GM21717 (cell line): ENCODE measurements around the gene OSBPL9.
"Not testable (repeated sequence)": the region's sequence is repeated elsewhere in the genome, so short reads cannot be mapped to it uniquely, and the experiment has no call there.

Source experiments
- ATAC-seq: cut with Tn5 transposase; IDR thresholded peaks from one replicate; pipeline ENCODE4 v1.9.1; 2021; ENCODE audit warnings: mild to moderate bottlenecking, moderate library complexity; ENCODE audit not compliant: unreplicated experiment

The OSBPL9 gene

DNA sequence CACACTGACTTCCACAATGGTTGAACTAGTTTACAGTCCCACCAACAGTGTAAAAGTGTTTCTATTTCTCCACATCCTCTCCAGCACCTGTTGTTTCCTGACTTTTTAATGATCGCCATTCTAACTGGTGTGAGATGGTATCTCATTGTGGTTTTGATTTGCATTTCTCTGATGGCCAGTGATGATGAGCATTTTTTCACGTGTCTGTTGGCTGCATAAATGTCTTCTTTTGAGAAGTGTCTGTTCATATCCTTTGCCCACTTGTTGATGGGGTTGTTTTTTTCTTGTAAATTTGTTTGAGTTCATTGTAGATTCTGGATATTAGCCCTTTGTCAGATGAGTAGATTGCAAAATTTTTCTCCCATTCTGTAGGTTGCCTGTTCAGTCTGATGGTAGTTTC lies 85.3 kb downstream of the OSBPL9 start:
- not testable (repeated sequence) for ATAC-seq

DNA sequence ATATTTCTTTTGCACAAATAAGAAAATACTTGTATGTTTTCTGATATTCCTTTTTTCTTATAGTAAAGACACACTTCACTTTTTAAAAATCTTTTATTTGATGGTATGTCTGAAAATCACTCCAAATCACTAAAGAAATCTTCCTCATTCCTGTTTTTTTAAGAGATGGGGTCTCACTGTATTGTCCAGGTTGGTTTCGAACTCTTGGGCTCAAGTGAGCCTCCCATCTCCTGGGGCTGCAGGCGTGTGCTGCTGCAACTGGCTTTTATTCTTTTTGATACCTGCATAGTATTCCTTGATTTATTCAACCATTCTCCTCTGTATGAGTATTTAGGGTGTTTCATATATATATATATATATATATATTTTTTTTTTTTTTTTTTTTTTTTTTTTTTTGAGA lies 88.1 kb downstream of the OSBPL9 start:
- ATAC-seq: no peak

DNA sequence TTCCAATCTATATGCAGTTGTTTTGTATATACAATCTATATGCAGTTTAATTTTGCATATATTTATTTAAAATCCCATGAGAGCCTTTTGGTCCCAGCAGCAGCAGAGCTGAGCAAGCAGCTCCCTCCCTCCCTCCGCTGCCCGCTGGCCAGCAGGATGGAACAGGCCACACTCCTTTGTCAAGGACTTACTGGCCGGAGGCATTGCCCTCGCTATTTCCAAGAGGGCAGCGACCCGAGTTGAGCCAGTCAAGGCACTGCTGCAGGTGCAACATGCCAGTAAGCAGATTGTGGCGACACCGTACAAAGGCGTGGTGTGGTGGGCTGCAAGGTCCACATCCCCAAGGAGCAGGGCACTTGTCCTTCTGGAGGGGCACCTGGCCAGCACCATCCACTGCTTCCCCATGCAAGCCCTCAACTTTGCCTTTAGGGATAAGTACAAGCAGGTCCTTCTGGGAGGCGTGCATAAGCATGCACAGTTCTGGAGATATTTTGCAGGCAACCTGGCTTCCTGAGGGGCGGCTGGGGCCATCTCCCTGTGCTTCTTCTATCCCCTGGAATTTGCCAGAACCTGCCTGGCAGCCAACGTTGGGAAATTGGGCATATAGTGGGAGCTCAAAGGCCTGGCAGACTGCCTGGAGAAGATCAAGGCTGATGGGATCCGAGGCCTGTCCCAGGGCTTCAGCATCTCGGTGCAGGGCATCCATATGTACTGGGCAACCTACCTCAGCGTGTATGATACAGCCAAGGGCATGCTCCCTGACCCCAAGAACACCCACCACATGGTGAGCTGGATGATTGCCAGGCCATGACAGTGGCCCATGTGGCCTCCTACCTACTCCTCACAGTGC lies 92.2 kb downstream of the OSBPL9 start:
- ATAC-seq: no peak

DNA sequence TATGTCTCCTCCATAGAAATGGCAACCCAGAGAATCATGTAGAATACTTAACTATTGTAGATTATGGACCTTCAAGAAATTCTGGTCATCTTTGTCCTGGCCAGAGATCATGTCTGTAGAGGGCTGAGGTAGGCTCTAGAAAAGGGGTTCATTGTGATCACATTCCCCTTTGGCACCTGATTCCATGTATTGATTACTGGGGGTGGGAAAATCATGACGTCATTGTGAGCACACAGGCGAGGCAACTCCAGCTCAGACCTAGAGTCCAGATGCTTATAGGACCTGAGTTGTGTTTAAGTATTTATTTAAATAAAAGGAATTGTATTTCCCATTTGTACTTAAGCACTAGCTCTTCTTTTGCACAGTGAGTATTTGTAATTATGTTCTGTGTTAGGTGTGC lies 93.1 kb downstream of the OSBPL9 start:
- ATAC-seq: no peak

DNA sequence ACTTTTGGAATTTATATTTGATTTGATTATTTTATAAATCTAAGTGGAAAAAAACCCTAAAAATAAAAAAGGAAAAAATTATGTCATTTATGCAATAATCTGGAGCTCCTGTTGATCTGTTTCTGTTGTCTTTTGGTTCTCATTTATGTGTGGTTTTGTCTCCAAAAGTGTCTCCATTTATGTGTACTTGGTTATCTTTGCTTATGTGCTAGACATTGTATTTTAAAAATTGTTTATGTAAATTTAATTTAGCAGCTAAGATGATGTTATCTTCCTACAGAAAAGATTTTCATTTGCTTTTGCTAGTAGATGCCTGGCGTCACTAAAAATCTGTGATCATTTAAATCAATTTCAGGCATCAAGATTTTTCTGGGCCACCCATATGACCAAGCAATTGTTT lies 95.7 kb downstream of the OSBPL9 start:
- ATAC-seq: no peak

DNA sequence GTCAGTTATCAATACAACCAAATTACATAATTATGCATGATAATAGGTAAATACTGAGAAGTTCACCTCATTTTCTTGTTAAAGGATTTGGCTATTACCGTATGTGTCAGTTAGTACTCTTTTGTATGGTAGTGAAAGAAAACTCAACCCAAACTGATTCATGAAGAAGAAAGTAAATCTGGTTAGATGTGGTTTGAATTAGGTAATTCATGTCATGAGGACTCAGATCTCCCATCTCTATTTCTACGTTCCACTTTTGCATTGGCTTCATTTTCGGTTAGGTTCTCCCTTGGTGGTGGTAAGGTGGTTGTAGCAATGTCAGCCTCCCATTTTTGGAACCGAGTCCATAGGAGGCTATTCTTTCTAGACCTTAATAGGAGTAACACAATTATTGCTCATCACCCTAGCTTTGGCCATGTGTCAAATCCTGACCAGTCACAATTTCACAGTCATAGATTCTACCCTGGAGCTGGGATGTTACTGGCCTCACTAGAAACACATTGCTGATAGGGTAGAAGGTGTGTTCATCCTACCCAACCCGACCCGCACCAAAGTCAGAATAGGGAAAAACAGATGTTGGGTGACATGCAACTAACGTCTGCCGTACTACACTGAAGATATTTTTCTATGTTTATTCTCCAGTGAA lies 97.6 kb downstream of the OSBPL9 start:
- no peak for ATAC-seq

DNA sequence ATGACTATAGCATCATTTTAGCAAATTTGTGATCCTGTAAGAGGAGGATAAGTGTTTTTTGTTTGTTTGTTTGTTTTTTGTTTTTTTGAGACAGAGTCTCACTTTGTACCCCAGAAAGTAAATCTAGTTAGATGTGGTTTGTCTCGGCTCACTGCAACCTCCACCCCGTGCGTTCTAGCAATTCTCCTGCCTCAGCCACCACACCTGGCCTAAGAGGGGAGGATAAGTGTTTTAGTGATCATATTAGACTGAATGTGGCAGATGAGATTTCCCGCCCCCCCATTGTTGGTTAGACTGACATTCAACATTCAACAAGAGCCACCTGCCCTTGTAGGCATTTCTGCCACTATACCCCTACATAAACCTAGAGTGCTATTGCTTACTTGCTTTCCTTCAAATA lies 98.5 kb downstream of the OSBPL9 start:
- ATAC-seq: no peak

DNA sequence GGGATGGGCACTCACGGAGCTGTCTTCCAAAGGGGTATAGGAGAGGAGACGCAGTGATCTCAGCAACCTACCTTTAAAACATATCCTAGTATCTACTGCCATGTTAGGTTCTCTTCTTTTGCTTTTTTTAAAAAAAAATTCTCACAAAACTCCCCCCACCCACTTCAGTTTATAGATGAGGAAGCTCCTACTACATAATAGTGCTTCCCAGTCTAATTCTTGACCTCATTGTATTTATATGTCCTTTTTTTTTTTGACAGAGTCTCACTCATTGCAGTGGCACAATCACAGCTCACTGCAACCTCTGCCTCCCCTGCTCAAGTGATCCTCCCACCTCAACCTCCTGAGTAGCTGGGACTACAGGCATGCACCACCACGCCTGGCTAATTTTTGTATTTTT lies 99.9 kb downstream of the OSBPL9 start:
- no peak for ATAC-seq

DNA sequence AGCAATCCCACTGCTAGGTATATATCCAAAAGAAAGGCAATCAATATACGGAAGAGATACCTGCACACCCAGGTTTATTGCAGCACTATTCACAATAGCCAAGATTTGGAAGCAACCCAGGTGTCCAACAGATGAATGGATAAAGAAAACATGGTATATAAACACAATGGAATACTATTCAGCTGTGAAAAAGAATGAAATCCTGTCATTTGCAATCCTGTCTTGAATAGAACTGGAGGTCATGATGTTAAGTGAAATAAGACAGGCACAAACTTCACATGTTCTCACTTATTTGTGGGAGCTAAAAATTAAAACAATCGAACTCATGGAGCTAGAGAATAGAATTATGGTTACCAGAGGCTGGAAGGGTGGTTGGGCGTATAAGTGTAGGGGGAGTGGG lies 101.0 kb downstream of the OSBPL9 start:
- ATAC-seq: no peak

DNA sequence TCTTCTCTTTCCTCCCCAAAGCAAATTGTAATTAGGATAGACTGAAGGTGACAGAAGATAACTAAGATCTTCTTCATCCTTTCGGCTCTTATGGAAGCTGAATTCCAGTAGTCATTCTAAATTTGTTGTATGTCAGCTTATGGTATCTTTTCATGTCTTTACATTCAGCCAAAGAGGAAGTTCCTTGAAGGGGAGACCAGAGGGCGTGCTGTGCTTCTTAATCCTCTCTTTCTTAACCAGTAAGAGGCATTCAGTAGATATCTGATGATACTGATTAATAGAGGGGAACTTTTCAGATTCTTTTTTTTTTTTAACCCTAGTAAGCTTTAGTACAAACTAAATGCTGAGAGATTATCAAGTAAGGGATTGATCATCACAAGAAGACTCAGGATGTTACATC lies 102.3 kb downstream of the OSBPL9 start:
- ATAC-seq: no peak

DNA sequence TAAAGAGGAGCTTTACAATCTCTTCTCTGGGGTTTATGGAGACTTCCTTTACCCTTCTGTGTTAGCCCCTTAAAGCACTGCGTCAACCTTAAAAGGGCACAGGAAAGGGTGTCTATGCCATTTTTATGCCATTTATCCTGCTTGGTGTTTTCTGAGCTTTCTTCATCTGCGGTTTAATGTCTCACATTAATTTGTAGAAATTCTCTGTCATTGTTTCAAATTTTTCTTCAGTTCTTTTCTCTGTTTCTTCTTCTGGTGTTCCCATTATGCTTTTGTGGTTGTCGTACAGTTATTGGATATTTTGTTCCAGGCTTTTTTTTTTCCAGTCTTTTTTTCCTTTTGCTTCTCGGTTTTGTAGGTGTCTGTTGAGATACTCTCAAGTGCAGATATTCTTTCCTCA lies 107.9 kb downstream of the OSBPL9 start:
- ATAC-seq: no peak

DNA sequence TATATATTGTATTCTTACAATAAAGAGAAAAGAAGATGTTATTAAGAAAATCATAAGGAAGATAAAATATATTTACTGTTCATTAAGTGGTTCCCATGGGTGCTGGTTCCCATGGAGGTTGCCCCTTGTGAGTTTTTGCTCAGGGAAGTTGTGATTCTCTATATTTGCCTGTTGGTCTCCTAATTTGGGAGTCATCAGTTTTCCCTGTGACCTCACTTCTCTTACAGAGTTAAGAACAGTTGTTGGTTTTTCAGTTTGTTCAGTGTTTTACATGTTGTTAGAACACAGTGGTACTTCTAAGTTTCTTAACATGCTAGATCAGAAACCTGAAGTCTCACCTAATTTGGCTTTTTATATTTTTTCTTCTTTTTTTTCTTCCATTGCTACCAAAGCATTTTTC lies 109.2 kb downstream of the OSBPL9 start:
- no peak for ATAC-seq

DNA sequence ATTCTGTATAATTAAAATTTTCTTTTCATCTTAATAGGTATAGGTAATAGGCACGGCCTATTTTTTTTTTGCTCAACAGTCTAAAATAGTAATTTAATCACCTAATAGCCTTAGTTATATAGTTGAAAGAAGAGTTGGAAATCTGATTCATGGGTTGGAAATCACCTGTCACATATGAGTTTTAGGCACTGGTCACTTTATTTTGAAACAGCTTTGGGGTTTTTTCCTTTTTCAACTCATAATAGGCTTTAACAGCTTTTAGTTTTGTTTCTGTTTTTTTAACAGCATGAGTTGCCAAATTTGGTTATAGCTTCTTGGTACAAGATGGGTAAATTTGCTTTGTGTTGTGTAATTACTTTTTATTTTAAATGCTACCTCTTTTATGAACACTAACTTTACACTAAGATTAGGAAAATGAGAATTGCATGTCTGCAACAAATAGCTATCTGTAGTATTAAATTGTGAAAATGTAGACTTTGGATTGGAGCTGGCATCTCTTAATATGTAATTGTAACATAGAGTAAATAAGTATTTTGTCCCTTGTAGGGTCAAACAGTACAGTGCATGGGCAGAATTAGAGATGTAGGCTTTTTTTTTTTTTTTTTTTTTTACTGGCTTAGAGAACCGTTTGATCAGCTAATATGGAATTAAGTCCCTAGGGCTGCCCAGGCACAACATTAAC lies 109.8 kb downstream of the OSBPL9 start:
- ATAC-seq: no peak

DNA sequence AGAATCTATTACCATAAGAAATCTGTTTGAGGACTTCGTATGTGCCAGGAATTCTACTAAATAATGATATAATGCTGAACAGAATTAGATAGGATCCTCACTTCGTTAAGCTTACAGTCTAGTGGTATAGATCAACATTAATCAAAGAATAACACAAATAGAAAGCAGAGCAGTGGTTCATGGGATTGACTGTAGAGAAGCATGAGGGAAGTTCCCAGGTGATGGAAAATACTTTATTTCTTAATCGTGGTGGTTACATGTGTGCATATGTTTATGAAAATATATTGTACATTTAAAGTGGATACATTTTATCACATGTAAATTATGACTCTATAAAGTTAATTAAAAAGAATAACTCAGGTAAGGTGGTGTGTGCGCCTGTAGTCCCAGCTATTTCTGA lies 110.5 kb downstream of the OSBPL9 start:
- ATAC-seq: no peak

DNA sequence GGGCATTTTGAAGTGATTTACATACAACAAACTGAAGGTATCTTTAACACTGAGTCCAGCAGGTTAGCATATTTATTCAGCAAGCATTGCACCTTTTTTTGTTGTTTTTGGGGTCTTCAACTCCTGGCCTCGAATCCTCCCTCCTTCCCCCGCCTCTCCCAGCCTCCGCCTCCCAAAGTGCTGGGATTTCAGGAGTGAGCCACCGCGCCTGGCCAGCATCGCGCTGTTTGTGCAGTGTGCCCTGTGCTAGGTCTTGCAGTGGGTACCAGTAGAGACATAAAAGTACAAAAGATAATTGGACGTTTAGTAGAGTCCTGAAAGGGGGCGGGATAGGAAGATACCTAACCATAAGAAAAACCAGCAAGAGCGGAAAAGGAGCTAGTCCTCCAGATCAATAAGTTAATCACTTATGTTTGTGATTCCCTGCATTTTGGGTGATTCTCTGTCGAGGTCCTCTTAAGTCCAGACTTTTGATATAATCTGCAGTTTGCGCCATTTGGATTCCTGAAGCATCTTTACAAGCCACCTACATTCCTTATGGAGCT lies 111.8 kb downstream of the OSBPL9 start:
- ATAC-seq: no peak

DNA sequence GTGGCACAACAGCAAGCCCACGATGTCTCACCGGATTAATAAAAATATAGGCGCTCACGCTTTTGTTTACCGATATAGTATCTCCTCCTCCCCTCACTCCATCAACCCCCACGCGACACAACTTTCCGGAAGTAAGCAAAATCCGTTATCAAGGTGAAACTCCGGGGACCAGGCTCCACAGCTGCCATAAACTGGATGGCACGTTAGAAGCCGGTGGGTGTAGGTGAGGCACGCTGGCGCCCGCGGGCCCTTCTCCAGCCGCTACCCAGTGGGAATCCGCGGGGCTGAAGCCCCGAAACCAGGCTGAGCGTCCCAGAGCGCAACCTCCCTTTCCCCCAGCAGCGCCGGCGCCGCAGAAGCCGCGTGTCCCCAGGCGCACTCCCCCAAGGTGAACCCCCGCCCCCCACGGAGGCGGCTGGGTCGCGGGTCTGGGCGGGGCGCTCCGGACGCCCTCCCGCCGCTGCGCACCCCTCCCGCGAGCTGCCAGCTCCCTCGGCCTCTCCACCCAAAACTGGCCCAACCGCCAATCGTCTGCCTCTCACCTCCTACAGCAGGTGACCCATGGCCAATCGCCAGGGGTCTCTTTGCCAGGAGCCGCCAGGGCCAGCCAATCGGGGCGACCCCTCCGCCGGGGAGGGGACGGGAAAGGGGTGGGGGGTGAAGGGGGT lies 112.4 kb downstream of the OSBPL9 start:
- peak; percentile 92 for ATAC-seq

DNA sequence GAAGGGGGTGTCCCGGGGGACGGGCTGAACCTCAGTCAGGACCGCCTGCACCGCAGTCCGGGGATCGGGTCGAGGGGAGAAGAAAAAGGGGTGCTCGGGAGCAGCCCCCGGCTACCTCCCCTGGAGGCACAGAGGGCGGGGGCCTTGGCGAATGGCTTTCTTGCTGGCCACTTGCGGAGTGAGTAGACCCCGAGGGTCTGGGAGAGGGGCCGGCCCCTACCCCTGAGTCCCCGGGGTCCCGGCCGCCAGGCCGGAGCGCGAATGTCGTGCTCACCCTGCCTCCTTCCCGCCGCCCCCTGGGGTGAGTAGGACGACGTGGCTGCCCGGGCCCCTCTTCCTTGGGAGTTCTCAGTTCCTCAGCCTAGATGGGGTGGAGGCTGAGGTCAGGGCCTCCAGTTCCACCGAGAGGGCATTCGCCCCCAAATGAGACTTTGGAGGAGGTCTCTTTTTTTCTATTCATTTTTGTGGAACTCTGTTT lies 113.0 kb downstream of the OSBPL9 start:
- peak; percentile 14 for ATAC-seq

DNA sequence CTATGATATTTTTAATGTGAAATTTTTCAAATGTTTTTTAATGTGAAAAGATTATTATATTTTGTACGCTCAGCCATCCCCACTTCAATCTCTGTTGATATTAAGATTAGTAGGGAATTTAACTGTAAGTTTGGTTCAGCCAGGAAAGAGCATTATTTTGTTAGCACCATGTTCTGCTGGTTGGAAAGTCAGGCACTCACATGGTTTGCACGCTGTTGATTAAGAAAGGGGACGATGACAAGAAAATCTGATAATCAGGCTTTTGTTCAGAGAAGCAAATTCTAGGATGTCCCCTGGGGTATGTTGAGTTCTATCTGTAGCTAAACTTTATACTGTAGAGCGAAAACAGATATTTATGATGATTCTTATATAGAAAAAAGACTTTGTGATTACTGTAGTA lies 115.1 kb downstream of the OSBPL9 start:
- no peak for ATAC-seq

DNA sequence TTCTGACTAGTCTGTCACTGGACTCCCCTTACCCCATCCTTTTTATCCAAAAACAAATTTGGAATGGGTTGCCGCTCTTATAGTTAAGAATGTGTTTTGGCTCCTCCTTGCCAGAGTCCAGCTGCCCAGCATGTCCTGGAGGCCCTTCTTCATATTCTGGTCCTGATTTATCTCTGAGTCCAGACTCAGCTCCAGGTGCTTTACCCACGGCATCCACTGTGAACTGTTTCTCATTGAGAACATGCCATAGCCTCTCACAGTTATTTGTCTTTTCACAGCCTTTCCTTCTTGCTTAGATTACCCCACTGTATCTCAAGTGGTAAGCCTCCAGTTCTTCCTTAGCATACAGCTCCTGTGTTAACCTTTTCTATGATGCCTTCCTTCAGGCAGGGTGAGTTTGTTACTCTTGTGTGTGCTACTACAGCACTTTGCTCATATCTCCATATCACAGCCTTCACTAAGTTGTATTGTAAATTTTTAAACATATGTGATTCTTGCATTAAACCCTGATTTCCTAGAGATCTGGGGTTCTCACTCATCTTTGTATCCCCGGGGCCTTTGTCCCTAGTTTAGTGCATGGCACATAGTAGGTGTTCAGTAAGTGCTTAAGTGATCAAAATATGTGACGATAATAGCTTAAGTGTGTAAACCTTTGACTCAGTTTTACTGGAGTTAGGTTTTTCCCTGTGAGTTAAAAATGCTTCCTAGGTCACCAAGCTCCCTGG lies 116.0 kb downstream of the OSBPL9 start:
- ATAC-seq: no peak

DNA sequence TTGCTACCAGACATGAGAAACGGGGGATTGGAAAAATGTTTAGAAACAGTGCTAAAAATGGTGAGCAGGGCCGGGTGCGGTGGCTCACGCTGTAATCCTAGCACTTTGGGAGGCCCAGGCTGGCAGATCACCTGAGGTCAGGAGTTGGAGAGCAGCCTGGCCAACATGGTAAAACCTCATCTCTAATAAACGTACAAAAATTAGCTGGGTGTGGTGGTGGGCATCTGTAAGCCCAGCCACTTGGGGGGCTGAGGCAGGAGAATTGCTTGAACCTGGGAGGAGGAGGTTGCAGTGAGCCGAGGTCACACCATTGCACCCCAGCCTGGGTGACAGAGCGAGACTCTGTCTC lies 116.5 kb downstream of the OSBPL9 start:
- ATAC-seq: not testable (repeated sequence)
